Measurements from ENCODE around the gene SHISAL1. TPM values are rescaled to one million over a fixed set of nuclear protein-coding genes. Genes with fewer than 3 reads are reported as not detected.
A peak's percentile ranks its signal among the peaks of the same experiment; 100 is the strongest.

The SHISAL1 gene
- total RNA-seq, 1 donor from 2014 or later = 0.24 TPM

- no peak for DNase-seq (ENCODE audit: low read depth)
Observed at GRCh38 chr22:44261861-44262595, 50.7 kb downstream of the SHISAL1 start.

- no peak for DNase-seq (ENCODE audit: low read depth)
Observed at GRCh38 chr22:44261164-44261860, 51.4 kb downstream of the SHISAL1 start.

- DNase-seq (ENCODE audit: low read depth) = no peak
Observed at GRCh38 chr22:44260216-44261035, 52.3 kb downstream of the SHISAL1 start.

GRCh38 chr22:44259366-44260215 is 53.2 kb downstream of the SHISAL1 start:
- no peak for DNase-seq (ENCODE audit: low read depth)

- DNase-seq (ENCODE audit: low read depth) = no peak
Observed at GRCh38 chr22:44256556-44257485, 55.9 kb downstream of the SHISAL1 start.

- DNase-seq (ENCODE audit: low read depth) = no peak
Observed at GRCh38 chr22:44256085-44256484, 56.7 kb downstream of the SHISAL1 start.

GRCh38 chr22:44254811-44255210 is 57.9 kb downstream of the SHISAL1 start:
- DNase-seq (ENCODE audit: low read depth) = no peak

GRCh38 chr22:44249376-44250147 is 63.2 kb downstream of the SHISAL1 start:
- DNase-seq (ENCODE audit: low read depth) = peak; percentile 22

- DNase-seq (ENCODE audit: low read depth) = no peak
Observed at GRCh38 chr22:44248926-44249325, 63.8 kb downstream of the SHISAL1 start.

- DNase-seq (ENCODE audit: low read depth) = no peak
Observed at GRCh38 chr22:44247923-44248892, 64.5 kb downstream of the SHISAL1 start.

- DNase-seq (ENCODE audit: low read depth) = no peak
Observed at GRCh38 chr22:44247346-44247745, 65.4 kb downstream of the SHISAL1 start.

GRCh38 chr22:44246615-44247326 is 66.0 kb downstream of the SHISAL1 start:
- DNase-seq (ENCODE audit: low read depth) = no peak

GRCh38 chr22:44245867-44246266 is 66.9 kb downstream of the SHISAL1 start:
- no peak for DNase-seq (ENCODE audit: low read depth)

- no peak for DNase-seq (ENCODE audit: low read depth)
Observed at GRCh38 chr22:44245438-44245837, 67.3 kb downstream of the SHISAL1 start.

GRCh38 chr22:44244265-44244822 is 68.4 kb downstream of the SHISAL1 start:
- no peak for DNase-seq (ENCODE audit: low read depth)

GRCh38 chr22:44243761-44244160 is 69.0 kb downstream of the SHISAL1 start:
- no peak for DNase-seq (ENCODE audit: low read depth)
